IPS-NIHi11 (cell line): ENCODE data around the gene LCE1E.

ENCODE experiments used
- DNase-seq: peaks from one replicate; pipeline ENCODE4 v3.0.0; 2012; ENCODE audit warnings: mixed read lengths, low spot score

Gene LCE1E

GRCh38 chr1:152786077-152786476, at the start of gene LCE1E:
TSS of gene LCE1E (plus strand) at chr1:152786257. CDS start at chr1:152787300, 1,043 bp downstream.
- DNase-seq = no peak

- DNase-seq = no peak
Observed at GRCh38 chr1:152737997-152738396, 48.1 kb upstream of the LCE1E start.

- no peak for DNase-seq
Observed at GRCh38 chr1:152739841-152740240, 46.2 kb upstream of the LCE1E start.

GRCh38 chr1:152741656-152742055, 44.4 kb upstream of the LCE1E start:
- DNase-seq = no peak

GRCh38 chr1:152743371-152744145, 42.5 kb upstream of the LCE1E start:
- DNase-seq = no peak

- DNase-seq = no peak
Observed at GRCh38 chr1:152745289-152745704, 40.8 kb upstream of the LCE1E start.

- no peak for DNase-seq
Observed at GRCh38 chr1:152745765-152746444, 40.2 kb upstream of the LCE1E start.

GRCh38 chr1:152747831-152748230, 38.2 kb upstream of the LCE1E start:
- DNase-seq = no peak

GRCh38 chr1:152752225-152752624, 33.8 kb upstream of the LCE1E start:
- no peak for DNase-seq

GRCh38 chr1:152753586-152753985, 32.5 kb upstream of the LCE1E start:
- no peak for DNase-seq

GRCh38 chr1:152756872-152757271, 29.2 kb upstream of the LCE1E start:
- DNase-seq = no peak

GRCh38 chr1:152757747-152758146, 28.3 kb upstream of the LCE1E start, which contains the start of gene KPRP:
TSS of gene KPRP (plus strand) at chr1:152758025. CDS start at chr1:152759589, 1,564 bp downstream.
- DNase-seq = no peak

- DNase-seq = no peak
Observed at GRCh38 chr1:152758636-152759035, 27.4 kb upstream of the LCE1E start.

- no peak for DNase-seq
Observed at GRCh38 chr1:152759453-152760173, 26.4 kb upstream of the LCE1E start.

GRCh38 chr1:152760551-152761190, 25.4 kb upstream of the LCE1E start:
- DNase-seq = no peak

- no peak for DNase-seq
Observed at GRCh38 chr1:152761609-152762213, 24.3 kb upstream of the LCE1E start.

GRCh38 chr1:152768847-152769533, 17.1 kb upstream of the LCE1E start:
- DNase-seq = no peak

GRCh38 chr1:152770411-152770810, 15.6 kb upstream of the LCE1E start:
- DNase-seq = no peak

- DNase-seq = no peak
Observed at GRCh38 chr1:152774875-152775274, 11.2 kb upstream of the LCE1E start, which contains the start of gene LCE1F. TSS of gene LCE1F (plus strand) at chr1:152775140. CDS start at chr1:152776372, 1,232 bp downstream.

- DNase-seq = no peak
Observed at GRCh38 chr1:152776361-152776760, 9.7 kb upstream of the LCE1E start.

- DNase-seq = no peak
Observed at GRCh38 chr1:152777510-152778137, 8.4 kb upstream of the LCE1E start.
